ENCODE data around the gene RC3H1.

GRCh38 chr1:173893611-173894010 is 128.5 kb downstream of the RC3H1 start:
- TF ChIP-seq CTCF (conservative IDR thresholded peaks at IDR 0.05 in 1 of 2, IDR thresholded peaks at IDR 0.05 in 1 of 2; ENCODE audit: extremely low read depth in 1 of 2, insufficient read depth in 1 of 2, low read depth in 1 of 2, low read length in 2 of 2) (no peak), EZH2 (IDR thresholded peaks at IDR 0.05; ENCODE audit: borderline replicate concordance, low read length) (no peak)

Measured in mammary epithelial cell (primary cell).